HFFc6 (cell line): ENCODE results near the gene ZNF578. TPM values are rescaled to one million over a fixed set of nuclear protein-coding genes. Genes with fewer than 3 reads are reported as not detected.

ENCODE experiments used
- DNase-seq: peaks from one replicate; pipeline ENCODE4 v3.0.0-alpha.2; 2018
- H3K27ac Mint-ChIP-seq: 2 replicates; pipeline ENCODE4 v1.8.0; 2020; ENCODE audit warnings: mild to moderate bottlenecking, mixed read lengths
- H3K27me3 Mint-ChIP-seq: 2 replicates; pipeline ENCODE4 v1.8.0; 2021; ENCODE audit warnings: mild to moderate bottlenecking, moderate library complexity, mixed read lengths; ENCODE audit not compliant: insufficient read depth
- H3K36me3 Mint-ChIP-seq: 2 replicates; pipeline ENCODE4 v1.8.0; 2021; ENCODE audit warnings: low read depth, mixed read lengths
- H3K4me1 Mint-ChIP-seq: 2 replicates; pipeline ENCODE4 v1.8.0; 2020; ENCODE audit warnings: low read depth, mixed read lengths
- H3K4me3 Mint-ChIP-seq: 2 replicates; pipeline ENCODE4 v1.8.0; 2020; ENCODE audit warnings: mild to moderate bottlenecking, moderate library complexity, mixed read lengths
- H3K9me3 Mint-ChIP-seq: 2 replicates; pipeline ENCODE4 v1.8.0; 2020; ENCODE audit warnings: mild to moderate bottlenecking, mixed read lengths
- CTCF ChIP-seq: fragments of 200-600 bp; sonication (generic); IDR thresholded peaks from 2 replicates; pipeline ENCODE4 v1.5.0; 2021; ENCODE audit warnings: antibody characterized with exemption, mild to moderate bottlenecking
- long read RNA-seq: library from polyadenylated mRNA; unstranded; transcript quantifications from one replicate; pipeline ENCODE4 v2.0.0, GENCODE V29; 2019
- total RNA-seq, 6 experiments: library from RNA; stranded (reverse); fragmentation: NEBNext Ultra II Directional; extraction: Animal tissue kit (Norgen Biotek cat#: 25700); gene quantifications; 2 replicates in 1 of 6; 3 replicates in 5 of 6; pipeline ENCODE4 v1.2.3, GENCODE V29; 2021

Gene ZNF578
- 1 to 10 TPM in 4 of 6 experiments, under 1 TPM in 2; 0.94 to 1.4 (median 1.0) TPM for total RNA-seq
- long read RNA-seq, partial matches to known transcripts: 1 of 2 reads
- long read RNA-seq, other reads (novel, unspliced or antisense): 0 of 2 reads

GRCh38 chr19:52453324-52454094 is at the start of gene ZNF578:
Gene ZNF578 (plus strand): TSS chr19:52453553. CDS start chr19:52501846, 48,293 bp downstream.
- Mint-ChIP-seq H3K4me3 (peak within 1 kb of the TSS; percentile 88), H3K27ac (peak within 1 kb of the TSS; percentile 81), H3K36me3 (peaks cover 60% of the 10 kb centered on the region), H3K4me1 (peaks cover 11% of the 10 kb centered on the region), H3K27me3 (peaks cover 1% of the 10 kb centered on the region), H3K9me3 (peaks cover 92% of the 10 kb centered on the region)
- TF ChIP-seq CTCF: no peak
- peak; percentile 52 for DNase-seq

GRCh38 chr19:52410276-52410675 is 43.1 kb upstream of the ZNF578 start:
- DNase-seq: no peak
- H3K9me3 Mint-ChIP-seq: peaks cover 59% of the 10 kb centered on the region
- no peak overlapping the region for H3K27ac Mint-ChIP-seq
- no peaks in the 10 kb centered on the region for H3K4me1 Mint-ChIP-seq
- no peaks in the 10 kb centered on the region for H3K27me3 Mint-ChIP-seq
- no peak for TF ChIP-seq CTCF
- no peak overlapping the region for H3K4me3 Mint-ChIP-seq
- H3K36me3 Mint-ChIP-seq: peaks cover 92% of the 10 kb centered on the region

GRCh38 chr19:52415711-52416110 is 37.6 kb upstream of the ZNF578 start:
- Mint-ChIP-seq H3K27ac (no peak overlapping the region), H3K4me3 (no peak overlapping the region), H3K4me1 (no peaks in the 10 kb centered on the region), H3K9me3 (peaks cover 84% of the 10 kb centered on the region), H3K27me3 (no peaks in the 10 kb centered on the region), H3K36me3 (peaks cover 53% of the 10 kb centered on the region)
- DNase-seq: no peak
- no peak for TF ChIP-seq CTCF

GRCh38 chr19:52428937-52429336 is 24.4 kb upstream of the ZNF578 start, which contains the start of gene ZNF534:
Gene ZNF534 (plus strand): TSS chr19:52429148. CDS start chr19:52431475, 2,327 bp downstream.
- Mint-ChIP-seq H3K27ac (no peak within 1 kb of the TSS), H3K27me3 (peaks cover 2% of the 10 kb centered on the region; the same call in 1 of the 2 replicates), H3K4me1 (no peaks in the 10 kb centered on the region), H3K36me3 (peaks cover 20% of the 10 kb centered on the region), H3K9me3 (peaks cover 75% of the 10 kb centered on the region), H3K4me3 (no peak within 1 kb of the TSS)
- no peak for DNase-seq
- no peak for TF ChIP-seq CTCF

- TF ChIP-seq CTCF: no peak
- no peaks in the 10 kb centered on the region for H3K27me3 Mint-ChIP-seq
- H3K4me3 Mint-ChIP-seq: no peak overlapping the region
- H3K9me3 Mint-ChIP-seq: peaks cover 77% of the 10 kb centered on the region
- peaks cover 5% of the 10 kb centered on the region; the same call in 1 of the 2 replicates for H3K36me3 Mint-ChIP-seq
- no peak for DNase-seq
- H3K27ac Mint-ChIP-seq: no peak overlapping the region
- H3K4me1 Mint-ChIP-seq: no peaks in the 10 kb centered on the region
These were observed 11.2 kb upstream of the ZNF578 start for GRCh38 chr19:52442179-52442578.
